GM06990 (cell line): Measurements from ENCODE around the gene KCNIP1.

Experiments
- DNase-seq: peaks from one replicate; pipeline ENCODE4 v3.0.0-alpha.2; 2011; ENCODE audit not compliant: insufficient read length; ENCODE audit errors: extremely low read depth
- H3K27me3 ChIP-seq: replicated peaks from 2 replicates; pipeline ENCODE4 v1.6.0; 2011; ENCODE audit warnings: low read length; ENCODE audit not compliant: control insufficient read depth, insufficient read depth
- H3K36me3 ChIP-seq: 2 replicates; pipeline ENCODE4 v1.5.1; 2011; ENCODE audit warnings: low read length; ENCODE audit not compliant: control insufficient read depth, insufficient read depth
- H3K4me3 ChIP-seq: replicated peaks from 2 replicates; pipeline ENCODE4 v1.5.1; 2011; ENCODE audit warnings: low read depth, mild to moderate bottlenecking, control low read depth, low read length
- TF ChIP-seq, protein P1 (sequence below): IDR thresholded peaks from 2 replicates; pipeline ENCODE4 v1.5.1; 2011; ENCODE audit warnings: low read length, control low read depth, mild to moderate bottlenecking, inconsistent platforms; ENCODE audit not compliant: insufficient read depth, poor library complexity, severe bottlenecking

The KCNIP1 gene

DNA sequence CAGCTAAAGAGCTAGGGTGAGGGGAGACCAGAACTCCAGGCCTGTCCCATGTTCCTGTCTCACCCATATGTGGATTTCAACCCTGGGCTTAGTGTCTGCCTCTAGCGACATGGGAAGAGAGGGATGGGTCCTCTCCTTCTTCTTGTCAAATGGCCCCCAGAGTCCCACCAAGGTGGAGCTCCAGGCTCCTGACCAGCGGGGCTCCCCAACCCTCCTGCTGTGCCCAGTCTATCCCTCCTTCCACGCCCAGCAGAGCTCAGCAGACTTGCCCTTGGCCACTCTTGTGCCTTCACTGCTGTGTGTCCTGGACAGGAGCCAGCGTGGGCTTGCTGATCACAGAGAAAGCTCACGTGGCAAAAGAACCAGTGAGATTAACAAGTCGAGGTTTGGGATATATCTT is 156.7 kb downstream of the KCNIP1 start:
- no peaks in the 10 kb centered on the region for H3K36me3 ChIP-seq
- H3K4me3 ChIP-seq: no peak overlapping the region
- TF ChIP-seq, protein P1, sequence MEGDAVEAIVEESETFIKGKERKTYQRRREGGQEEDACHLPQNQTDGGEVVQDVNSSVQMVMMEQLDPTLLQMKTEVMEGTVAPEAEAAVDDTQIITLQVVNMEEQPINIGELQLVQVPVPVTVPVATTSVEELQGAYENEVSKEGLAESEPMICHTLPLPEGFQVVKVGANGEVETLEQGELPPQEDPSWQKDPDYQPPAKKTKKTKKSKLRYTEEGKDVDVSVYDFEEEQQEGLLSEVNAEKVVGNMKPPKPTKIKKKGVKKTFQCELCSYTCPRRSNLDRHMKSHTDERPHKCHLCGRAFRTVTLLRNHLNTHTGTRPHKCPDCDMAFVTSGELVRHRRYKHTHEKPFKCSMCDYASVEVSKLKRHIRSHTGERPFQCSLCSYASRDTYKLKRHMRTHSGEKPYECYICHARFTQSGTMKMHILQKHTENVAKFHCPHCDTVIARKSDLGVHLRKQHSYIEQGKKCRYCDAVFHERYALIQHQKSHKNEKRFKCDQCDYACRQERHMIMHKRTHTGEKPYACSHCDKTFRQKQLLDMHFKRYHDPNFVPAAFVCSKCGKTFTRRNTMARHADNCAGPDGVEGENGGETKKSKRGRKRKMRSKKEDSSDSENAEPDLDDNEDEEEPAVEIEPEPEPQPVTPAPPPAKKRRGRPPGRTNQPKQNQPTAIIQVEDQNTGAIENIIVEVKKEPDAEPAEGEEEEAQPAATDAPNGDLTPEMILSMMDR: no peak
- H3K27me3 ChIP-seq: no peaks in the 10 kb centered on the region; the same call in 1 of the 2 replicates
- no peak for DNase-seq

DNA sequence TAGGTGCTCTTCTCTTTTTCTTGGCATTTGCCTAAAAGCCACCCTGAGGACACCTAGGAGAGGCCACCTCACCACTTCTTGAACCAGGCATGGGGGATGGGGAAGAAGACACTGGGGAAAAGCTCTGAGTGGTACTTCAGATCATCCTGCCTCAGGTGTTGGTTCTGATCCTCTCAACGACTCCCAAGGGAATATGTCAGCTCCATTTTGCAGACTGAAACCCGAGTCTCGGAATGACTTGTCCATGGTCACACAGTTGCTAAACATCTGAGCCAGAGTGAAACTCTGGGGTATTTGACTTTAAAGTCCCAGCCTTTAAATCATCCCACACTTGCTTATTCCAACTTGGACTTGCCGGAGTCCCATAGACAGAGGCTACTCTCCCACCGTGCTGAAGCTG is 159.1 kb downstream of the KCNIP1 start:
- TF ChIP-seq, protein P1: no peak
- Histone ChIP-seq H3K4me3 (no peak overlapping the region), H3K36me3 (no peaks in the 10 kb centered on the region), H3K27me3 (no peaks in the 10 kb centered on the region; the same call in 1 of the 2 replicates)
- DNase-seq: no peak

GRCh38 chr5:170678811-170679210 is 175.0 kb downstream of the KCNIP1 start:
- TF ChIP-seq, protein P1: no peak
- Histone ChIP-seq H3K36me3 (no peaks in the 10 kb centered on the region), H3K4me3 (no peak overlapping the region), H3K27me3 (peaks cover 1% of the 10 kb centered on the region; the same call in 1 of the 2 replicates)
- no peak for DNase-seq

DNA sequence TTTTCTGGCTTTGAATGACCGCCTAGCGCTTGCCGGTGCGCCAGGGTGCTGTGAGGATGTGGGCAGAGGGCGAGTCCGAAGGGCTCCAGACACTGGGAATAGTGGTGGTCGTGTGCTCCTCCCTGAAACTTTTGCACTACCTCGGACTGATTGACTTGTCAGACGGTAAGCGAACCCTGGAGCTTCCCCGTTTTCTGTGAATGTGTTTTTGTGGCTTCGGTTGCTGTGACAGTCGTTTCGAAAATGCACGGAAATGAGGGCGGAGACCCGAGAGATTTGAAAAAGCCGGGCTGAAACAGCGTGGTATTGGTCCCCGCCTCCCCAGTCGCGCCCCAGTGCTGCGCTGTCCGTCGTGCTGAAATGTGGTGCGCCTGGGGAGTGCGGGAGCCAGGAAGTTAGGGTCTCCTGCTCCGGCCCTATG is 177.2 kb downstream of the KCNIP1 start:
- no peaks in the 10 kb centered on the region for H3K36me3 ChIP-seq
- peaks cover 1% of the 10 kb centered on the region; the same call in 1 of the 2 replicates for H3K27me3 ChIP-seq
- H3K4me3 ChIP-seq: no peak overlapping the region
- DNase-seq: peak; percentile 29
- TF ChIP-seq, protein P1: no peak

DNA sequence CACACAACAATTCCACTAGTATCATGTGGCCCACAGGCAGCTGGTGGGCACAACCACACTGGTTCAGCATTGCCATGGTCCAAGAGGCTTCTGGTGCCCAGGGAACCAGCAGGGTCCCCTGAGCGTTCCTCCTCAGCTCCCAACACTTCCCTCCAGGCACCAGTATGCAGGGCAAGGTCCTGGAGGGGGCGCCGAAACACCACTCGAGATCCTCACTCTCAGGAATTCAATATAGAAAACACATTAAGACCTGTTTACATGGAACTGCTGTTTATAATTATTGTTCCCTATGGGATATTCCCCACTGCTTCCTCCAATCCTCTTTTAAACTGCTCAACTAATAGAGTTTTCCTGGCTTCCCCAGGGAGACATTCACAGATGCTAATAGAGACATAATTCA is 187.8 kb downstream of the KCNIP1 start:
- DNase-seq: no peak

More for the DNA sequence above, 187.8 kb downstream of the KCNIP1 start:
- H3K27me3 ChIP-seq: no peaks in the 10 kb centered on the region; the same call in 1 of the 2 replicates
- H3K36me3 ChIP-seq: no peaks in the 10 kb centered on the region
- TF ChIP-seq, protein P1: peak; percentile 6
- no peak overlapping the region for H3K4me3 ChIP-seq
